Measurements from ENCODE around the gene MPL.

- TF ChIP-seq CTCF (IDR thresholded peaks at IDR 0.05) (no peak), EP300 (IDR thresholded peaks at IDR 0.05) (no peak), POLR2A (IDR thresholded peaks at IDR 0.05) (no peak)
These were observed 19.6 kb downstream of the MPL start for GRCh38 chr1:43357251-43357650.
